HCT116 (cell line): ENCODE data around the gene LRP1B. TPM values are rescaled to one million over a fixed set of nuclear protein-coding genes. Genes with fewer than 3 reads are reported as not detected.

Experiments
- ATAC-seq: fragments of 200-7000 bp; cut with Tn5 transposase; 2 replicates; pipeline ENCODE4 v1.9.1; 2020; ENCODE audit warnings: mild to moderate bottlenecking, moderate library complexity
- BruUV-seq: library from RNA; stranded (reverse); fragments of 400-500 nt; replicated peaks from 2 replicates; lab custom pipeline; 2021; lab: Mats Ljungman, UMichigan
- CTCF ChIA-PET: fragments of 300-600 bp; sonication (Branson Sonifier 250); formaldehyde crosslinking; loops from one replicate; lab custom pipeline; 2021; ENCODE audit warnings: antibody characterized with exemption; lab: Charles Lee
- POLR2A ChIA-PET: fragments of 300-600, 350-600 bp; sonication (Branson Sonifier 250); formaldehyde crosslinking; loops from one replicate; lab custom pipeline; 2021; ENCODE audit warnings: antibody characterized with exemption; lab: Charles Lee
- RAD21 ChIA-PET, 2 experiments: fragments of 300-600 bp; sonication (Branson Sonifier 250); formaldehyde crosslinking; loops; one replicate each; lab custom pipeline; 2023; ENCODE audit warnings: low total read pairs in 2 of 2; ENCODE audit not compliant: uncharacterized antibody in 2 of 2, unreplicated experiment in 2 of 2, low non-redundant PET in 1 of 2; lab: Charles Lee
- DNase-seq: peaks from one replicate; pipeline ENCODE4 v3.0.0-alpha.2; 2010; ENCODE audit warnings: low read depth, low spot score
- H2AFZ ChIP-seq: fragments of 200-600 bp; shearing (Covaris generic), sonication (generic); 2 replicates; pipeline ENCODE4 v1.6.1; 2017; ENCODE audit warnings: low read depth, mixed run types, mixed read lengths, antibody characterized with exemption, low read length; ENCODE audit not compliant: poor library complexity, severe bottlenecking
- H3K27ac ChIP-seq: 2 replicates; pipeline ENCODE4 v1.5.1; 2012; ENCODE audit warnings: low read depth, low read length
- H3K27me3 ChIP-seq: fragments of 200-600 bp; sonication (generic); 2 replicates; pipeline ENCODE4 v1.6.1; 2016; ENCODE audit warnings: mixed run types, low read length, mixed read lengths; ENCODE audit not compliant: insufficient read depth
- H3K36me3 ChIP-seq, 2 experiments: fragments of 200-500 bp in 1 of 2; fragments of 200-600 bp in 1 of 2; sonication (Bioruptor generic) in 1 of 2; sonication (generic) in 1 of 2; 2 replicates each; pipeline versions ENCODE4 v1.5.1 to v1.6.1; 2014 to 2016; ENCODE audit warnings: low read length in 2 of 2, inconsistent platforms in 1 of 2, mixed read lengths in 1 of 2, mixed run types in 1 of 2; ENCODE audit not compliant: insufficient read depth in 2 of 2, control insufficient read depth in 1 of 2
- H3K4me1 ChIP-seq, 2 experiments: fragments of 200-600 bp in 1 of 2; sonication (generic) in 1 of 2; 2 replicates each; pipeline versions ENCODE4 v1.5.1 to v1.6.1; 2012 to 2017; ENCODE audit warnings: low read length in 2 of 2, inconsistent platforms in 1 of 2, mild to moderate bottlenecking in 1 of 2, mixed read lengths in 1 of 2, mixed run types in 1 of 2, moderate library complexity in 1 of 2; ENCODE audit not compliant: insufficient read depth in 2 of 2, control insufficient read depth in 1 of 2
- H3K4me2 ChIP-seq: fragments of 200-600 bp; sonication (generic); 2 replicates; pipeline ENCODE4 v1.6.1; 2017; ENCODE audit warnings: mixed run types, low read length, mixed read lengths
- H3K4me3 ChIP-seq, 2 experiments: fragments of 200-600 bp in 1 of 2; sonication (generic) in 1 of 2; replicated peaks in 1 of 2; 2 replicates each; pipeline ENCODE4 v1.5.1; 2011 to 2016; ENCODE audit warnings: low read length in 2 of 2, control low read depth in 1 of 2, low read depth in 1 of 2, mild to moderate bottlenecking in 1 of 2, mixed read lengths in 1 of 2, mixed run types in 1 of 2
- H3K79me2 ChIP-seq: fragments of 200-600 bp; sonication (generic); 2 replicates; pipeline ENCODE4 v1.6.1; 2017; ENCODE audit warnings: mild to moderate bottlenecking, mixed run types, low read length, moderate library complexity, mixed read lengths; ENCODE audit not compliant: insufficient read depth
- H3K9ac ChIP-seq: fragments of 200-600 bp; sonication (generic); 2 replicates; pipeline ENCODE4 v1.6.1; 2016; ENCODE audit warnings: low read length, mixed read lengths
- H3K9me2 ChIP-seq: fragments of 200-600 bp; sonication (generic), shearing (Covaris generic); 2 replicates; pipeline ENCODE4 v1.6.1; 2017; ENCODE audit warnings: mixed run types, mild to moderate bottlenecking, moderate library complexity; ENCODE audit not compliant: insufficient read depth
- H3K9me3 ChIP-seq, 2 experiments: fragments of 200-500 bp in 1 of 2; fragments of 200-600 bp in 1 of 2; sonication (Bioruptor generic) in 1 of 2; sonication (generic) in 1 of 2; 2 replicates each; pipeline ENCODE4 v1.6.1; 2014 to 2017; ENCODE audit warnings: low read length in 2 of 2, mixed read lengths in 2 of 2, inconsistent platforms in 1 of 2, low read depth in 1 of 2, mild to moderate bottlenecking in 1 of 2, mixed run types in 1 of 2, moderate library complexity in 1 of 2; ENCODE audit not compliant: control insufficient read depth in 1 of 2, insufficient read depth in 1 of 2
- H4K20me1 ChIP-seq: fragments of 200-600 bp; sonication (generic), shearing (Covaris generic); 2 replicates; pipeline ENCODE4 v1.6.1; 2017; ENCODE audit warnings: mixed run types, mild to moderate bottlenecking, moderate library complexity; ENCODE audit not compliant: insufficient read depth
- CTCF ChIP-seq, 3 experiments: fragments of 200-600 bp in 1 of 3; sonication (generic) in 1 of 3; IDR thresholded peaks in 2 of 3; conservative IDR thresholded peaks in 1 of 3; 2 replicates each; pipeline ENCODE4 v1.5.1; 2012 to 2017; ENCODE audit warnings: low read depth in 2 of 3, low read length in 2 of 3, antibody characterized with exemption in 1 of 3, borderline replicate concordance in 1 of 3, control low read depth in 1 of 3, mild to moderate bottlenecking in 1 of 3, mixed read lengths in 1 of 3, mixed run types in 1 of 3, moderate library complexity in 1 of 3; ENCODE audit not compliant: insufficient read depth in 1 of 3
- FOSL1 ChIP-seq: IDR thresholded peaks from 2 replicates; pipeline ENCODE4 v1.6.1; 2012; ENCODE audit warnings: low read depth
- RAD21 ChIP-seq: IDR thresholded peaks from 2 replicates; pipeline ENCODE4 v1.6.1; 2012; ENCODE audit warnings: low read depth, mild to moderate bottlenecking
- SIN3A ChIP-seq: IDR thresholded peaks from 2 replicates; pipeline ENCODE4 v1.6.1; 2012; ENCODE audit warnings: low read depth
- ZBTB33 ChIP-seq: IDR thresholded peaks from 2 replicates; pipeline ENCODE4 v1.6.1; 2011; ENCODE audit warnings: mild to moderate bottlenecking, low read length, moderate library complexity; ENCODE audit not compliant: insufficient replicate concordance; ENCODE audit errors: extremely low read depth
- ZFX ChIP-seq: fragments of 450-650 bp; IDR thresholded peaks from 2 replicates; pipeline ENCODE4 v1.6.1; 2017
- ZNF274 ChIP-seq: fragments of 200-500 bp; sonication (Bioruptor generic); IDR thresholded peaks from 2 replicates; pipeline ENCODE4 v1.6.1; 2014; ENCODE audit warnings: mild to moderate bottlenecking, low read depth, low read length, inconsistent platforms
- intact Hi-C: fragments of 100-400 bp; cut with micrococcal nuclease; formaldehyde crosslinking; loops from 2 replicates; pipeline ENCODE4 v1.10.0; 2022
- total RNA-seq: library from RNA; stranded (reverse); gene quantifications from one replicate; pipeline ENCODE4 v1.2.1, GENCODE V29; 2021; ENCODE audit not compliant: unreplicated experiment

The LRP1B gene
- total RNA-seq, 1 experiment from 2014 or later: 0.34 TPM

GRCh38 chr2:141554810-141555209 lies 576.0 kb downstream of the LRP1B start:
- Histone ChIP-seq H3K9ac (no peak overlapping the region), H2AFZ (peak overlapping the region; percentile 28), H3K9me3 (no peaks in the 10 kb centered on the region), H3K4me1 (no peaks in the 10 kb centered on the region), H3K36me3 (no peaks in the 10 kb centered on the region), H3K9me2 (no peaks in the 10 kb centered on the region), H3K27me3 (no peaks in the 10 kb centered on the region), H4K20me1 (no peaks in the 10 kb centered on the region), H3K4me2 (no peak overlapping the region), H3K79me2 (no peaks in the 10 kb centered on the region), H3K4me3 (no peak overlapping the region), H3K27ac (no peak overlapping the region)
- no TSS peak for BruUV-seq
- ATAC-seq (peak; percentile 96), DNase-seq (peak; percentile 34)
- TF ChIP-seq ZNF274 (no peak), CTCF (IDR thresholded peaks at IDR 0.05 in 2 of 3, conservative IDR thresholded peaks at IDR 0.05 in 1 of 3; ENCODE audit: borderline replicate concordance in 1 of 3, insufficient read depth in 1 of 3, low read depth in 2 of 3, low read length in 2 of 3) (peak; percentile 35 to 69 (median 65); a peak in 5 of 6 replicates), SIN3A (no peak), RAD21 (peak; percentile 79), ZFX (no peak)
- intact Hi-C loops: loop anchor here (1.0 to 10.0 kb wide), 4 partner anchors 157 to 1764 kb away; no protein-coding TSS in a partner anchor
- CTCF ChIA-PET: interaction anchor here (0.9 to 1.7 kb wide), 7 partner anchors 9 to 1469 kb away, joined by 3 to 13 read pairs (median 5); no protein-coding TSS in a partner anchor
- RAD21 ChIA-PET: interaction anchor here (1.1 to 1.4 kb wide), 2 partner anchors 585 to 1469 kb away, joined by 3 read pairs; no protein-coding TSS in a partner anchor
- POLR2A ChIA-PET: no interaction called here

GRCh38 chr2:141534666-141535362 lies 596.0 kb downstream of the LRP1B start:
- ChIA-PET RAD21 (no interaction called here), POLR2A (no interaction called here), CTCF (no interaction called here)
- no peak overlapping the region for H3K4me2 ChIP-seq
- no peaks in the 10 kb centered on the region for H3K9me3 ChIP-seq
- no peak for DNase-seq
- H3K4me3 ChIP-seq: no peak overlapping the region
- no peak overlapping the region for H3K27ac ChIP-seq
- intact Hi-C loops: no loop called here
- H4K20me1 ChIP-seq: no peaks in the 10 kb centered on the region
- H3K79me2 ChIP-seq: no peaks in the 10 kb centered on the region
- no peaks in the 10 kb centered on the region for H3K9me2 ChIP-seq
- H3K27me3 ChIP-seq: no peaks in the 10 kb centered on the region
- no peaks in the 10 kb centered on the region for H3K36me3 ChIP-seq
- no TSS peak for BruUV-seq
- H3K4me1 ChIP-seq: no peaks in the 10 kb centered on the region
- H3K9ac ChIP-seq: no peak overlapping the region
- TF ChIP-seq ZBTB33: no peak
- TF ChIP-seq FOSL1: no peak
- TF ChIP-seq ZFX: no peak
- no peak overlapping the region for H2AFZ ChIP-seq
- no peak for ATAC-seq
